ELF-1 (cell line): ENCODE data around the gene SEMA4A.
"Not testable (repeated sequence)": the region's sequence is repeated elsewhere in the genome, so short reads cannot be mapped to it uniquely, and the experiment has no call there.

Experiments
- DNase-seq: peaks from one replicate; pipeline ENCODE4 v3.0.0-alpha.2; 2016; ENCODE audit warnings: low read depth, low spot score

The SEMA4A gene

GRCh38 chr1:156153362-156153761, at the start of gene SEMA4A:
SEMA4A (plus strand) TSS chr1:156153585; CDS start chr1:156154579, 994 bp downstream.
- DNase-seq: peak; percentile 44

GRCh38 chr1:156104065-156104810, 49.1 kb upstream of the SEMA4A start:
- DNase-seq: peak; percentile 74

GRCh38 chr1:156104861-156105832, 48.2 kb upstream of the SEMA4A start:
- DNase-seq: peak; percentile 77

GRCh38 chr1:156106624-156107488, 46.5 kb upstream of the SEMA4A start:
- peak; percentile 95 for DNase-seq

- no peak for DNase-seq
These were observed 45.3 kb upstream of the SEMA4A start for GRCh38 chr1:156108057-156108456.

GRCh38 chr1:156108664-156109241, 44.6 kb upstream of the SEMA4A start:
- no peak for DNase-seq

GRCh38 chr1:156110252-156110651, 43.1 kb upstream of the SEMA4A start:
- DNase-seq: no peak

GRCh38 chr1:156111355-156111962, 41.9 kb upstream of the SEMA4A start:
- no peak for DNase-seq

GRCh38 chr1:156112276-156113137, 40.9 kb upstream of the SEMA4A start:
- no peak for DNase-seq

GRCh38 chr1:156113282-156113950, 40.0 kb upstream of the SEMA4A start:
- no peak for DNase-seq

GRCh38 chr1:156114101-156114918, 39.1 kb upstream of the SEMA4A start, which contains the start of gene LMNA:
LMNA (plus strand) TSS chr1:156114711; CDS start chr1:156114919, 208 bp downstream.
- DNase-seq: peak; percentile 82

GRCh38 chr1:156114919-156115513, 38.4 kb upstream of the SEMA4A start:
- peak; percentile 67 for DNase-seq

- DNase-seq: peak; percentile 70
These were observed 37.6 kb upstream of the SEMA4A start for GRCh38 chr1:156115514-156116374.

- DNase-seq: not testable (repeated sequence)
These were observed 36.7 kb upstream of the SEMA4A start for GRCh38 chr1:156116731-156117130.

- DNase-seq: no peak
These were observed 35.8 kb upstream of the SEMA4A start for GRCh38 chr1:156117414-156118176.
